Effector CD8-positive, alpha-beta T cell (primary cell): ENCODE data around the gene GDA.
"Not testable (repeated sequence)": the region's sequence is repeated elsewhere in the genome, so short reads cannot be mapped to it uniquely, and the experiment has no call there.

Experiments
- DNase-seq: peaks from one replicate; lab custom pipeline; 2025; lab: John Stamatoyannopoulos, UW

Gene GDA

GRCh38 chr9:72276429-72276828 lies 127.2 kb downstream of the GDA start:
- no peak for DNase-seq

GRCh38 chr9:72278959-72279358 lies 129.7 kb downstream of the GDA start:
- DNase-seq = no peak

- DNase-seq = peak; percentile 22
These were observed 131.8 kb downstream of the GDA start for GRCh38 chr9:72280913-72281500.

- no peak for DNase-seq
These were observed 140.2 kb downstream of the GDA start for GRCh38 chr9:72289401-72289800.

GRCh38 chr9:72290311-72290710 lies 141.1 kb downstream of the GDA start:
- DNase-seq = no peak

- not testable (repeated sequence) for DNase-seq
These were observed 142.3 kb downstream of the GDA start for GRCh38 chr9:72291576-72291975.

GRCh38 chr9:72292256-72292682 lies 143.0 kb downstream of the GDA start:
- no peak for DNase-seq

- DNase-seq = no peak
These were observed 143.8 kb downstream of the GDA start for GRCh38 chr9:72292874-72293607.

GRCh38 chr9:72294936-72295335 lies 145.7 kb downstream of the GDA start:
- DNase-seq = no peak

GRCh38 chr9:72297516-72297915 lies 148.3 kb downstream of the GDA start:
- DNase-seq = no peak

- DNase-seq = no peak
These were observed 149.9 kb downstream of the GDA start for GRCh38 chr9:72299017-72299603.

- DNase-seq = no peak
These were observed 151.6 kb downstream of the GDA start for GRCh38 chr9:72300873-72301272.
